K562 (cell line): ENCODE data around the gene MYCBPAP. TPM values are rescaled to one million over a fixed set of nuclear protein-coding genes. Genes with fewer than 3 reads are reported as not detected.
A peak's percentile ranks its signal among the peaks of the same experiment; 100 is the strongest.

Source experiments
- ATAC-seq: fragments of 200-7000 bp; cut with Tn5 transposase; 3 replicates; pipeline ENCODE4 v1.9.1; 2020; ENCODE audit warnings: moderate library complexity
- BruUV-seq: library from RNA; stranded (reverse); fragments of 400-500 nt; replicated peaks from 2 replicates; lab custom pipeline; 2021; lab: Mats Ljungman, UMichigan
- CTCF ChIA-PET: fragments of 300-600 bp; formaldehyde crosslinking; extraction: SDS; loops from one replicate; lab custom pipeline; 2021; ENCODE audit warnings: low intra/inter-chr PET ratio; lab: Yijun Ruan, JAX
- POLR2A ChIA-PET: fragments of 300-600, 350-650 bp; sonication (Branson Sonifier 250); formaldehyde crosslinking; extraction: SDS; loops from one replicate; lab custom pipeline; 2021; ENCODE audit warnings: antibody characterized with exemption, inconsistent platforms; lab: Yijun Ruan, JAX
- DNase-seq, 4 experiments: peaks; one replicate each; pipeline versions ENCODE4 v3.0.0 to v3.0.0-alpha.2; 2011 to 2018; ENCODE audit warnings: low spot score in 3 of 4, mixed read lengths in 3 of 4; ENCODE audit errors: extremely low read depth in 1 of 4
- FAIRE-seq: peaks from 2 replicates; lab custom pipeline; 2011; peaks lifted over from hg19 to GRCh38; lab: Jason Lieb, UNC
- H2AFZ ChIP-seq: 2 replicates; pipeline ENCODE4 v1.6.0; 2011; ENCODE audit warnings: low read depth, low read length, control low read depth, inconsistent platforms
- H3K27ac ChIP-seq: fragments of 200-600 bp; 3 replicates; pipeline ENCODE4 v1.8.0; 2011; ENCODE audit warnings: low read depth, mild to moderate bottlenecking, control low read depth, inconsistent platforms, low read length, moderate library complexity, mixed read lengths; ENCODE audit errors: extremely low read depth
- H3K27me3 ChIP-seq, 2 experiments: fragments of 300-600 bp in 1 of 2; 2 replicates in 1 of 2; 3 replicates in 1 of 2; pipeline versions ENCODE4 v1.6.0 to v1.8.0; 2011; ENCODE audit warnings: inconsistent platforms in 2 of 2, low read length in 2 of 2, mild to moderate bottlenecking in 1 of 2, mixed read lengths in 1 of 2, moderate library complexity in 1 of 2; ENCODE audit not compliant: control insufficient read depth in 2 of 2, insufficient read depth in 2 of 2
- H3K36me3 ChIP-seq: fragments of 300-600 bp; 3 replicates; pipeline ENCODE4 v1.8.0; 2011; ENCODE audit warnings: mild to moderate bottlenecking, low read length, inconsistent platforms; ENCODE audit not compliant: control insufficient read depth, insufficient read depth
- H3K4me1 ChIP-seq, 2 experiments: fragments of 200-600 bp in 1 of 2; replicated peaks in 1 of 2; 2 replicates in 1 of 2; 3 replicates in 1 of 2; pipeline versions ENCODE4 v1.5.1 to v1.8.0; 2011; ENCODE audit warnings: inconsistent platforms in 2 of 2, low read length in 2 of 2, mild to moderate bottlenecking in 1 of 2, mixed read lengths in 1 of 2, moderate library complexity in 1 of 2; ENCODE audit not compliant: control insufficient read depth in 2 of 2, insufficient read depth in 2 of 2
- H3K4me2 ChIP-seq: 2 replicates; pipeline ENCODE4 v1.6.1; 2011; ENCODE audit warnings: low read length, control low read depth, inconsistent platforms, mixed read lengths; ENCODE audit not compliant: insufficient read depth
- H3K4me3 ChIP-seq: fragments of 200-600 bp; sonication (generic), shearing (Covaris generic); 2 replicates; pipeline ENCODE4 v1.5.1; 2016; ENCODE audit warnings: control low read depth, inconsistent platforms
- H3K79me2 ChIP-seq: fragments of 200-600 bp; 3 replicates; pipeline ENCODE4 v1.8.0; 2011; ENCODE audit warnings: low read length, inconsistent platforms; ENCODE audit not compliant: control insufficient read depth, insufficient read depth
- H3K9ac ChIP-seq, 2 experiments: 2 replicates each; pipeline versions ENCODE4 v1.6.0 to v1.6.1; 2011; ENCODE audit warnings: low read depth in 2 of 2, low read length in 2 of 2, control low read depth in 1 of 2, inconsistent platforms in 1 of 2, mild to moderate bottlenecking in 1 of 2, mixed read lengths in 1 of 2; ENCODE audit not compliant: insufficient read depth in 1 of 2
- H3K9me1 ChIP-seq: one replicate; pipeline ENCODE4 v1.6.0; 2011; ENCODE audit warnings: inconsistent platforms, mild to moderate bottlenecking, low read length, moderate library complexity; ENCODE audit not compliant: control insufficient read depth, insufficient read depth
- H3K9me3 ChIP-seq: replicated peaks from 2 replicates; pipeline ENCODE4 v1.5.1; 2011; ENCODE audit warnings: low read depth, low read length, inconsistent platforms; ENCODE audit not compliant: control insufficient read depth, insufficient read depth
- H4K20me1 ChIP-seq: replicated peaks from 2 replicates; pipeline ENCODE4 v1.6.1; 2011; ENCODE audit warnings: low read length, inconsistent platforms, mixed read lengths; ENCODE audit not compliant: control insufficient read depth, insufficient read depth
- CEBPG ChIP-seq, 3 experiments: fragments of 200-800 bp in 1 of 3; sonication (Bioruptor generic) in 1 of 3; sonication (generic) in 1 of 3; formaldehyde crosslinking in 1 of 3; IDR thresholded peaks in 2 of 3; conservative IDR thresholded peaks in 1 of 3; 2 replicates each; pipeline versions ENCODE4 v1.6.1 to v1.8.0; 2016 to 2022; ENCODE audit warnings: missing compliant biosample characterization in 2 of 3, missing genetic modification characterization in 2 of 3, mild to moderate bottlenecking in 1 of 3, missing genetic modification reagents in 1 of 3
- FIP1L1 ChIP-seq: fragments of 200-400 bp; formaldehyde crosslinking; IDR thresholded peaks from 2 replicates; pipeline ENCODE4 v1.6.1; 2018; ENCODE audit warnings: mild to moderate bottlenecking, low read depth, low read length; ENCODE audit not compliant: poor library complexity, severe bottlenecking
- FOXK1 ChIP-seq: sonication (generic); formaldehyde crosslinking; IDR thresholded peaks from 2 replicates; pipeline ENCODE4 v1.8.0; 2022; ENCODE audit warnings: missing genetic modification reagents, mild to moderate bottlenecking, borderline replicate concordance
- PHB ChIP-seq: fragments of 250-450 bp; sonication (Bioruptor Pico); IDR thresholded peaks from 2 replicates; pipeline ENCODE4 v1.5.0; 2021
- SAFB2 ChIP-seq: fragments of 200-400 bp; formaldehyde crosslinking; IDR thresholded peaks from 2 replicates; pipeline ENCODE4 v1.6.1; 2018; ENCODE audit warnings: borderline replicate concordance, low read length, low read depth, moderate library complexity; ENCODE audit not compliant: severe bottlenecking
- SIX5 ChIP-seq, 2 experiments: IDR thresholded peaks; 2 replicates each; pipeline ENCODE4 v1.6.1; 2011; ENCODE audit warnings: low read length in 2 of 2, borderline replicate concordance in 1 of 2, low read depth in 1 of 2, mild to moderate bottlenecking in 1 of 2, moderate library complexity in 1 of 2; ENCODE audit not compliant: insufficient read depth in 1 of 2
- YY1 ChIP-seq, 3 experiments: IDR thresholded peaks; 2 replicates each; pipeline ENCODE4 v1.6.1; 2011; ENCODE audit warnings: low read length in 2 of 3, mild to moderate bottlenecking in 2 of 3, moderate library complexity in 2 of 3, borderline replicate concordance in 1 of 3, control low read depth in 1 of 3, low read depth in 1 of 3; ENCODE audit not compliant: insufficient read depth in 3 of 3, insufficient replicate concordance in 2 of 3, control insufficient read depth in 1 of 3, insufficient read length in 1 of 3; ENCODE audit errors: extremely low read depth in 1 of 3
- ZNF583 ChIP-seq: fragments of 250-450 bp; sonication (Bioruptor Pico); IDR thresholded peaks from 2 replicates; pipeline ENCODE4 v1.4.0; 2020
- ZNF76 ChIP-seq: fragments of 250-450 bp; sonication (Bioruptor Pico); IDR thresholded peaks from 2 replicates; pipeline ENCODE4 v1.4.0; 2020; ENCODE audit warnings: mild to moderate bottlenecking, moderate library complexity, borderline replicate concordance
- WGBS: fragments of 100-300 bp; shearing (Covaris generic); methylation state at CpG from one replicate; pipeline ENCODE4 v1.1.6; 2016; ENCODE audit warnings: low coverage, mixed read lengths; ENCODE audit not compliant: insufficient coverage; ENCODE audit errors: missing lambda C conversion rate; 5-methylcytosine and 5-hydroxymethylcytosine counted together
- in situ Hi-C: fragments of 300-500 bp; cut with MboI; formaldehyde crosslinking; loops from 4 replicates; pipeline ENCODE4 v1.15.0; 2018; ENCODE audit warnings: inconsistent platforms, mixed read lengths
- intact Hi-C: fragments of 100-400 bp; cut with micrococcal nuclease; formaldehyde crosslinking; loops from 2 replicates; pipeline ENCODE4 v1.14.2; 2022
- polyA plus RNA-seq, 8 experiments: library from polyadenylated mRNA; depleted of rRNA in 4 of 8; stranded (reverse) in 5 of 8; unstranded in 3 of 8; fragments of >200 nt; fragmentation: Nextera tagmentation in 2 of 8; fragmentation: Illumina TruSeq in 1 of 8; extraction: Ambion mirVana in 2 of 8; extraction: Trizol in 1 of 8; gene quantifications; 2 replicates each; pipeline versions ENCODE4 v1.2.1 to v1.2.3, GENCODE V29; 2011 to 2014; ENCODE audit warnings: inconsistent platforms in 1 of 8, missing spikeins in 1 of 8
- total RNA-seq, 7 experiments: library from RNA; depleted of rRNA in 6 of 7; stranded (reverse); fragments of >200 nt in 6 of 7; fragmentation: Illumina TruSeq in 2 of 7; extraction: Trizol in 2 of 7; gene quantifications; 2 replicates each; pipeline versions ENCODE4 v1.2.1 to v1.2.3, GENCODE V29; 2011 to 2021; ENCODE audit warnings: low replicate concordance in 1 of 7

The MYCBPAP gene
- total and polyA plus RNA-seq, 9 of the 15 experiments (the other 6 are each of a cell fraction or from before 2014, with no cell fraction given), result not detected

DNA sequence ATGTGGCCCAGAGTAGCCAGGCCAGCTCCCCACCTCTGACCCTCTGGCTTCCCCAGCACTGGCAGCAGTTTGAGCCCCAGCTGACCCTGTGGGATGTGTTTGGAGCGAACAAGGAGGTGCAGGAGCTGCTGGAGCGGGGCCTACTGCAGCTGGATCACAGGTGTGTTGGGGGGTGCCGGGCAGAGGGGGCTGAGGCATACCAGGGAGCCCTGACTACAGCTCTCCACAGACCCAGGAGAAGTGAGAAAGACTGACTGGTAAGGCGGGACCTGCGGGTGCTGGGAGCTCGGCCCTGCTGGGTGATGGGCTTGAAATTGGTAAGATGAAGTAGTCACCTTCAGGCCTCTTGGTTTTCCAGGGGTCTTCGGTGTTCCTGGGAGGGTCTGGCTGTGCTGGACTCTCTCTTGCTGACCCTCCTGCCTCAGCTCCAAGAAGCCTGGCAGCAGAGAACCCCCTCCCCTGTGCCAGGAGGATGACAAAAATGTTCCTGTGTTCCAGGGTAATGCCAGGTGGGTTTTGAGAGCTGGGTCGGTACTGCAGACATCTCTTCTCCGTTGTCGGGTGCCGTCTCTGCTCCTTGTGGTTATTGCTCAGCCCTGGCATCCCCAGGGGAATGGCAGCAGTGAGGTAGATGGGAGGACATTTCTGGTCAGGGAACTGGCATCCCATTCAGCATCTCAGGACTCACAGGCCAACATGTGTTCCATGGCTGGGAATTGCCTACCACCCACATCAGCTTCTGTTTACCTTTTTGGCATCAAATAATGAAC is 23.7 kb upstream of the MYCBPAP start:
- H3K79me2 ChIP-seq, result peaks cover 12% of the 10 kb centered on the region
- peaks cover 53% of the 10 kb centered on the region for H3K36me3 ChIP-seq
- FAIRE-seq (no peak), ATAC-seq (no peak), DNase-seq (no peak)
- ChIA-PET CTCF (interaction anchor here (0.5 kb wide), 1 partner anchor 203 kb away, joined by 3 read pairs; no protein-coding TSS in a partner anchor), POLR2A (interaction anchor here (0.6 to 1.0 kb wide), 5 partner anchors 9 to 331 kb away, joined by 3 to 4 read pairs (median 3); partner anchors contain the start of gene CACNA1G)
- H3K9ac ChIP-seq, result peak overlapping the region in 1 of 2 experiments; percentile 7; a peak in 1 of 4 replicates
- H4K20me1 ChIP-seq, result no peaks in the 10 kb centered on the region
- no peak overlapping the region for H3K4me3 ChIP-seq
- in situ Hi-C loops, result loop anchor here (5.0 kb wide), 2 partner anchors 138 to 193 kb away; no protein-coding TSS in a partner anchor
- no peaks in the 10 kb centered on the region for H3K27me3 ChIP-seq
- no peak overlapping the region for H2AFZ ChIP-seq
- peaks cover 3 to 11% of the 10 kb centered on the region in 2 experiments; a peak in 2 of 5 replicates for H3K4me1 ChIP-seq
- no peaks in the 10 kb centered on the region for H3K9me3 ChIP-seq
- TF ChIP-seq FIP1L1 (no peak), FOXK1 (CRISPR knock-in tag) (no peak), CEBPG (CRISPR knock-in tag; IDR thresholded peaks at IDR 0.05) (no peak), CEBPG (tag; conservative IDR thresholded peaks at IDR 0.05 in 1 of 2, IDR thresholded peaks at IDR 0.05 in 1 of 2) (no peak), PHB (CRISPR knock-in tag) (no peak), SIX5 (IDR thresholded peaks at IDR 0.05; ENCODE audit: borderline replicate concordance in 1 of 2, insufficient read depth in 1 of 2, low read depth in 1 of 2, low read length in 2 of 2) (no peak), SAFB2 (no peak), YY1 (IDR thresholded peaks at IDR 0.05; ENCODE audit: borderline replicate concordance in 1 of 3, control insufficient read depth in 1 of 3, extremely low read depth in 1 of 3, insufficient read depth in 3 of 3, insufficient read length in 1 of 3, insufficient replicate concordance in 2 of 3, low read depth in 1 of 3, low read length in 2 of 3) (no peak), ZNF76 (CRISPR knock-in tag) (no peak), ZNF583 (CRISPR knock-in tag) (no peak)
- 95% methylated on average over 9 of the region's 11 CpGs for WGBS
- H3K9me1 ChIP-seq, result no peaks in the 10 kb centered on the region
- intact Hi-C loops, result loop anchor here (5.0 kb wide), 3 partner anchors 198 to 358 kb away; no protein-coding TSS in a partner anchor
- BruUV-seq, result no TSS peak
- H3K27ac ChIP-seq, result no peak overlapping the region
- H3K4me2 ChIP-seq, result no peak overlapping the region
